ENCODE results near the gene FUT9. TPM values are rescaled to one million over a fixed set of nuclear protein-coding genes. Genes with fewer than 3 reads are reported as not detected.

Gene FUT9
- polyA plus RNA-seq (2011; rRNA removed) (not detected in 2 replicates), polyA plus RNA-seq (2017; fragmentation: RNase III; extraction: RNeasy Plus Mini Kit Qiagen cat#74134 plus additional on column Dnase treatment) (not detected in 3 replicates), polyA minus RNA-seq (2011; rRNA and poly(A)+ RNA removed) (not detected in 2 replicates)
- polyA plus RNA-seq (2012; cell fraction: cytosol; rRNA removed), result not detected in 2 replicates
- not detected in 2 replicates for polyA plus RNA-seq (2012; cell fraction: nucleus; rRNA removed)

DNA sequence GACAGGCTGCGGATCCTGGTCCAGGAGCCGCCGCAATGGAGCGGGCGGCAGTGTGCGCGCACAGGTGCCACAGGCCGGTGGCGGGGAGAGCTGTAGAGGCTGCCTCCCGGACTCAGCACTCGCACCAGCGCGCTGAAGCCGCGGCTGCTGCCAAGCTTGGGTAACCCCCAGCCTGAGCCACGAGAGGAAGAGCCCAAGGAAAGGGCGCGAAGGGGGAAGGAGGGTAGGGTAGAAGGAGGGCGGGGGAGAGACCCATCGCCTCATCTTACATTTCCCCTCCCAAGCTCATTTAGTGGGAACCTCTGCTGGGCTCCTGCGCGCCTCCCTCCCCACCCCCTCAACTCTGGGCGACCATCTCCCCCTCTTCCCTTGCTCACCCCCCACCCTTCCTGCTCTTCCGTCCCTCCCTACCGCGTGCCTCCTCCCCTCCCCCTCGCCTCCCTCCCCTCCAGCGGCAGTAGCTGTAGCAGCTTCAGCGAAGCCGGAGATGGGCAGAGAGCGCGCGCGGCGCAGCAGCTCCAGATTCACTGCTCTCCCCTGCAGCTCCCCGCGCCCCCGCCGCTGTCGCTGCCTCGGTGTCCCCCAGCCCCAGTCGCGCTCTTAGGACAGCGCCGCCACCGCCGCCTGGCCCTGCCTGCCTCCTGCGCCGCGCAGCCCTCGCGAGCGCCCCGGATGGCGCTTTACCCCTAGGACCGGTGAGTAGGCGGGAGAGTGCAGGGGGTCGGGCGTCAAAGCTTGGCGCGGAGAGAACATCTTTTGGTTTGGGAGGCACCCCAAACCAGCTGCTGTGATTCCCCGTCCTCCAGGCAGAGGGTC is at the start of gene FUT9:
Gene FUT9, plus strand, starts transcription at position 457 of the 816 bp plus-strand sequence. CDS start 187,182 bp downstream, outside the sequence.
- FAIRE-seq (no peak), DNase-seq (ENCODE audit: low read depth in 1 of 2, low spot score in 1 of 2) (no peak), ATAC-seq (no peak)
- Histone ChIP-seq H3K27ac (no peak within 1 kb of the TSS), H3K4me2 (no peak within 1 kb of the TSS), H3K9me3 (no peaks in the 10 kb centered on the region), H3K4me3 (no peak within 1 kb of the TSS), H3K4me1 (no peaks in the 10 kb centered on the region)
- ChIA-PET CTCF (interaction anchor here (1.2 kb wide), 1 partner anchor 9 kb away, joined by 3 read pairs; no protein-coding TSS in a partner anchor), POLR2A (no interaction called here)
- TF ChIP-seq, protein P1, sequence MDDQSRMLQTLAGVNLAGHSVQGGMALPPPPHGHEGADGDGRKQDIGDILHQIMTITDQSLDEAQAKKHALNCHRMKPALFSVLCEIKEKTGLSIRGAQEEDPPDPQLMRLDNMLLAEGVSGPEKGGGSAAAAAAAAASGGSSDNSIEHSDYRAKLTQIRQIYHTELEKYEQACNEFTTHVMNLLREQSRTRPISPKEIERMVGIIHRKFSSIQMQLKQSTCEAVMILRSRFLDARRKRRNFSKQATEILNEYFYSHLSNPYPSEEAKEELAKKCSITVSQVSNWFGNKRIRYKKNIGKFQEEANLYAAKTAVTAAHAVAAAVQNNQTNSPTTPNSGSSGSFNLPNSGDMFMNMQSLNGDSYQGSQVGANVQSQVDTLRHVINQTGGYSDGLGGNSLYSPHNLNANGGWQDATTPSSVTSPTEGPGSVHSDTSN (IDR thresholded peaks at IDR 0.05), result no peak
- TF ChIP-seq FOXS1 (CRISPR knock-in tag; IDR thresholded peaks at IDR 0.05), result no peak
- TF ChIP-seq POLR2AphosphoS2 (conservative IDR thresholded peaks at IDR 0.05; ENCODE audit: low read length), result no peak
- TF ChIP-seq CHD4 (IDR thresholded peaks at IDR 0.05; ENCODE audit: borderline replicate concordance), result no peak
- TF ChIP-seq ZC3H11A (IDR thresholded peaks at IDR 0.05), result no peak
- TF ChIP-seq HOXB5 (CRISPR knock-in tag; IDR thresholded peaks at IDR 0.05), result no peak
- no peak for TF ChIP-seq ZFP36 (IDR thresholded peaks at IDR 0.05; ENCODE audit: borderline replicate concordance, partially characterized antibody)
- TF ChIP-seq MYC (IDR thresholded peaks at IDR 0.05; ENCODE audit: borderline replicate concordance, low read length), result no peak
- TF ChIP-seq NR3C1 (IDR thresholded peaks at IDR 0.05), result no peak
- no peak for TF ChIP-seq TP53 (CRISPR knock-in tag; IDR thresholded peaks at IDR 0.05)
- no peak for TF ChIP-seq JUNB (IDR thresholded peaks at IDR 0.05)
- no peak for TF ChIP-seq SREBF2 (IDR thresholded peaks at IDR 0.05)
- no peak for TF ChIP-seq RFX5 (IDR thresholded peaks at IDR 0.05)
- TF ChIP-seq, protein P2, sequence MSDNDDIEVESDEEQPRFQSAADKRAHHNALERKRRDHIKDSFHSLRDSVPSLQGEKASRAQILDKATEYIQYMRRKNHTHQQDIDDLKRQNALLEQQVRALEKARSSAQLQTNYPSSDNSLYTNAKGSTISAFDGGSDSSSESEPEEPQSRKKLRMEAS (IDR thresholded peaks at IDR 0.05), result no peak
- WGBS (ENCODE audit: missing lambda C conversion rate), result 44% methylated on average over 16 of the region's 62 CpGs

DNA sequence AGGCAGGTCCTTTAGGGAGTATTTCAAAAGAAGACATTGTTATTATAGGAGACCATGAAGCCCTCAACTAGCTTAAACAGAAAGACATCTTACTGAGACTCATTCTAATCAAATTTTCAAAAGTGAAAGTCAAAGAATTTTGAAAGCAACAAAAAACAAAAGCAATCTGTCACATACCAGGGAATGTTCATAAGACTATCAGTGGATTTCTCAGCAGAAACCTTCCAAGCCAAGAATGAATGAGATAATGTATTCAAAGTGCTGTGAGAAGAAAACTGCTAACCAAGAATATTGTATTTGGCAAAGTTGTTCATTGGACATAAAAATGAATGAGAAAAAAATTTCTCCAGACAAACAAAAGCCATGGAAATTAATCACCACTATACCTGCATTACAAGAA is 48.2 kb upstream of the FUT9 start:
- no peak for FAIRE-seq
- TF ChIP-seq CEBPB (IDR thresholded peaks at IDR 0.05) (no peak), RAD21 (conservative IDR thresholded peaks at IDR 0.05 in 1 of 2, IDR thresholded peaks at IDR 0.05 in 1 of 2) (no peak), MAFK (IDR thresholded peaks at IDR 0.05; ENCODE audit: partially characterized antibody) (no peak), NFE2L2 (conservative IDR thresholded peaks at IDR 0.05; ENCODE audit: low read length) (no peak), TFCP2L1 (CRISPR knock-in tag; IDR thresholded peaks at IDR 0.05) (no peak), ZC3H11A (IDR thresholded peaks at IDR 0.05) (no peak), NR3C1 (IDR thresholded peaks at IDR 0.05) (no peak), EP300 (IDR thresholded peaks at IDR 0.05) (no peak), POLR2A (IDR thresholded peaks at IDR 0.05; ENCODE audit: low read length) (no peak), SMC3 (IDR thresholded peaks at IDR 0.05) (no peak), RARB (CRISPR knock-in tag; IDR thresholded peaks at IDR 0.05) (no peak)
- TF ChIP-seq, protein P3, sequence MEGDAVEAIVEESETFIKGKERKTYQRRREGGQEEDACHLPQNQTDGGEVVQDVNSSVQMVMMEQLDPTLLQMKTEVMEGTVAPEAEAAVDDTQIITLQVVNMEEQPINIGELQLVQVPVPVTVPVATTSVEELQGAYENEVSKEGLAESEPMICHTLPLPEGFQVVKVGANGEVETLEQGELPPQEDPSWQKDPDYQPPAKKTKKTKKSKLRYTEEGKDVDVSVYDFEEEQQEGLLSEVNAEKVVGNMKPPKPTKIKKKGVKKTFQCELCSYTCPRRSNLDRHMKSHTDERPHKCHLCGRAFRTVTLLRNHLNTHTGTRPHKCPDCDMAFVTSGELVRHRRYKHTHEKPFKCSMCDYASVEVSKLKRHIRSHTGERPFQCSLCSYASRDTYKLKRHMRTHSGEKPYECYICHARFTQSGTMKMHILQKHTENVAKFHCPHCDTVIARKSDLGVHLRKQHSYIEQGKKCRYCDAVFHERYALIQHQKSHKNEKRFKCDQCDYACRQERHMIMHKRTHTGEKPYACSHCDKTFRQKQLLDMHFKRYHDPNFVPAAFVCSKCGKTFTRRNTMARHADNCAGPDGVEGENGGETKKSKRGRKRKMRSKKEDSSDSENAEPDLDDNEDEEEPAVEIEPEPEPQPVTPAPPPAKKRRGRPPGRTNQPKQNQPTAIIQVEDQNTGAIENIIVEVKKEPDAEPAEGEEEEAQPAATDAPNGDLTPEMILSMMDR (IDR thresholded peaks at IDR 0.05), result no peak
- TF ChIP-seq, protein P2 (IDR thresholded peaks at IDR 0.05), result no peak
- TF ChIP-seq, protein P4, sequence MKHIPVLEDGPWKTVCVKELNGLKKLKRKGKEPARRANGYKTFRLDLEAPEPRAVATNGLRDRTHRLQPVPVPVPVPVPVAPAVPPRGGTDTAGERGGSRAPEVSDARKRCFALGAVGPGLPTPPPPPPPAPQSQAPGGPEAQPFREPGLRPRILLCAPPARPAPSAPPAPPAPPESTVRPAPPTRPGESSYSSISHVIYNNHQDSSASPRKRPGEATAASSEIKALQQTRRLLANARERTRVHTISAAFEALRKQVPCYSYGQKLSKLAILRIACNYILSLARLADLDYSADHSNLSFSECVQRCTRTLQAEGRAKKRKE (CRISPR knock-in tag; IDR thresholded peaks at IDR 0.05; ENCODE audit: low read depth), result no peak

More for the DNA sequence above, 48.2 kb upstream of the FUT9 start:
- Histone ChIP-seq H3K27ac (no peak overlapping the region), H3K4me2 (no peak overlapping the region), H3K4me1 (no peaks in the 10 kb centered on the region), H3K4me3 (no peak overlapping the region), H3K9me3 (no peaks in the 10 kb centered on the region)
- ATAC-seq (no peak), DNase-seq (ENCODE audit: low read depth in 1 of 2, low spot score in 1 of 2) (no peak)
- POLR2A ChIA-PET, result no interaction called here
- CTCF ChIA-PET, result no interaction called here

All from A549 (cell line).